Measurements from ENCODE around the gene ZNF24.

Gene ZNF24

GRCh38 chr18:35335866-35336265 is 8.4 kb downstream of the ZNF24 start:
- no peak for TF ChIP-seq EZH2 (IDR thresholded peaks at IDR 0.05; ENCODE audit: borderline replicate concordance, low read depth, low read length, severe bottlenecking)
- no peak for TF ChIP-seq CTCF (IDR thresholded peaks at IDR 0.05; ENCODE audit: borderline replicate concordance, extremely low read depth, low read length, poor library complexity, severe bottlenecking)
- Histone ChIP-seq H3K4me2 (ENCODE audit: insufficient read depth, low read length) (no peak overlapping the region), H3K9ac (ENCODE audit: low read depth, low read length) (no peak overlapping the region), H2AFZ (ENCODE audit: low read depth, low read length) (no peak overlapping the region), H3K9me3 (ENCODE audit: insufficient read depth, low read length, severe bottlenecking) (no peaks in the 10 kb centered on the region), H3K27ac (ENCODE audit: low read length) (no peak overlapping the region), H3K36me3 (ENCODE audit: insufficient read depth, low read length) (peaks cover 93% of the 10 kb centered on the region), H4K20me1 (ENCODE audit: insufficient read depth, low read length) (peaks cover 43% of the 10 kb centered on the region), H3K4me1 (ENCODE audit: insufficient read depth, low read length) (peaks cover 4% of the 10 kb centered on the region; the same call in 1 of the 2 replicates), H3K4me3 (ENCODE audit: low read depth in 1 of 2, low read length in 2 of 2) (no peak overlapping the region), H3K27me3 (ENCODE audit: insufficient read depth, low read length, poor library complexity) (no peaks in the 10 kb centered on the region), H3K79me2 (ENCODE audit: insufficient read depth, low read length) (peaks cover 39% of the 10 kb centered on the region)
- ATAC-seq (ENCODE audit: insufficient read depth, low read depth) (no peak), DNase-seq (no peak)

GRCh38 chr18:35334821-35335220 is 9.4 kb downstream of the ZNF24 start:
- no peaks in the 10 kb centered on the region for H3K27me3 ChIP-seq (ENCODE audit: insufficient read depth, low read length, poor library complexity)
- peaks cover 33% of the 10 kb centered on the region; the same call in 1 of the 2 replicates for H4K20me1 ChIP-seq (ENCODE audit: insufficient read depth, low read length)
- peaks cover 29% of the 10 kb centered on the region for H3K79me2 ChIP-seq (ENCODE audit: insufficient read depth, low read length)
- no peak overlapping the region for H3K27ac ChIP-seq (ENCODE audit: low read length)
- peaks cover 83% of the 10 kb centered on the region for H3K36me3 ChIP-seq (ENCODE audit: insufficient read depth, low read length)
- H3K9me3 ChIP-seq (ENCODE audit: insufficient read depth, low read length, severe bottlenecking) = no peaks in the 10 kb centered on the region
- no peak overlapping the region for H3K4me3 ChIP-seq (ENCODE audit: low read depth in 1 of 2, low read length in 2 of 2)
- no peaks in the 10 kb centered on the region for H3K4me1 ChIP-seq (ENCODE audit: insufficient read depth, low read length)
- H3K9ac ChIP-seq (ENCODE audit: low read depth, low read length) = no peak overlapping the region
- DNase-seq = no peak
- TF ChIP-seq EZH2 (IDR thresholded peaks at IDR 0.05; ENCODE audit: borderline replicate concordance, low read depth, low read length, severe bottlenecking) (no peak), CTCF (IDR thresholded peaks at IDR 0.05; ENCODE audit: borderline replicate concordance, extremely low read depth, low read length, poor library complexity, severe bottlenecking) (no peak)
- H2AFZ ChIP-seq (ENCODE audit: low read depth, low read length) = no peak overlapping the region
- H3K4me2 ChIP-seq (ENCODE audit: insufficient read depth, low read length) = no peak overlapping the region
- no peak for ATAC-seq (ENCODE audit: insufficient read depth, low read depth)

GRCh38 chr18:35334212-35334611 is 10.0 kb downstream of the ZNF24 start:
- Histone ChIP-seq H3K4me3 (ENCODE audit: low read depth in 1 of 2, low read length in 2 of 2) (no peak overlapping the region), H2AFZ (ENCODE audit: low read depth, low read length) (no peak overlapping the region), H3K27me3 (ENCODE audit: insufficient read depth, low read length, poor library complexity) (no peaks in the 10 kb centered on the region), H3K9ac (ENCODE audit: low read depth, low read length) (no peak overlapping the region), H4K20me1 (ENCODE audit: insufficient read depth, low read length) (peaks cover 27% of the 10 kb centered on the region; the same call in 1 of the 2 replicates), H3K27ac (ENCODE audit: low read length) (no peak overlapping the region), H3K36me3 (ENCODE audit: insufficient read depth, low read length) (peaks cover 77% of the 10 kb centered on the region), H3K79me2 (ENCODE audit: insufficient read depth, low read length) (peaks cover 22% of the 10 kb centered on the region), H3K4me1 (ENCODE audit: insufficient read depth, low read length) (no peaks in the 10 kb centered on the region), H3K4me2 (ENCODE audit: insufficient read depth, low read length) (no peak overlapping the region), H3K9me3 (ENCODE audit: insufficient read depth, low read length, severe bottlenecking) (no peaks in the 10 kb centered on the region)
- ATAC-seq (ENCODE audit: insufficient read depth, low read depth) = no peak
- no peak for TF ChIP-seq CTCF (IDR thresholded peaks at IDR 0.05; ENCODE audit: borderline replicate concordance, extremely low read depth, low read length, poor library complexity, severe bottlenecking)
- no peak for TF ChIP-seq EZH2 (IDR thresholded peaks at IDR 0.05; ENCODE audit: borderline replicate concordance, low read depth, low read length, severe bottlenecking)
- no peak for DNase-seq
